A673 (cell line): Measurements from ENCODE around the gene DNAJC10. TPM values are rescaled to one million over a fixed set of nuclear protein-coding genes. Genes with fewer than 3 reads are reported as not detected.
A peak's percentile ranks its signal among the peaks of the same experiment; 100 is the strongest.

Experiments
- BruUV-seq: library from RNA; stranded (reverse); fragments of 400-500 nt; replicated peaks from 2 replicates; lab custom pipeline; 2021; lab: Mats Ljungman, UMichigan
- CTCF ChIA-PET: fragments of 300-600 bp; sonication (Branson Sonifier 250); formaldehyde crosslinking; loops from one replicate; lab custom pipeline; 2022; ENCODE audit warnings: antibody characterized with exemption; lab: Charles Lee
- POLR2A ChIA-PET: fragments of 300-600 bp; sonication (Branson Sonifier 250); formaldehyde crosslinking; loops from one replicate; lab custom pipeline; 2022; ENCODE audit warnings: antibody characterized with exemption; ENCODE audit not compliant: low non-redundant PET; lab: Charles Lee
- DNase-seq: peaks from one replicate; pipeline ENCODE4 v3.0.0-alpha.2; 2015; ENCODE audit warnings: low spot score
- H3K27ac ChIP-seq: fragments of 200-600 bp; sonication (generic); 2 replicates; pipeline ENCODE4 v1.5.1; 2016; ENCODE audit warnings: mixed run types, low read depth, mild to moderate bottlenecking, mixed read lengths, antibody characterized with exemption, low read length; ENCODE audit not compliant: poor library complexity, severe bottlenecking
- H3K27me3 ChIP-seq: fragments of 200-600 bp; sonication (generic); replicated peaks from 2 replicates; pipeline ENCODE4 v1.6.1; 2017; ENCODE audit warnings: mixed run types, low read depth, mild to moderate bottlenecking, mixed read lengths, antibody characterized with exemption, low read length; ENCODE audit not compliant: insufficient read depth, poor library complexity
- H3K36me3 ChIP-seq: fragments of 200-600 bp; sonication (generic); 2 replicates; pipeline ENCODE4 v1.6.1; 2016; ENCODE audit warnings: mixed run types, mild to moderate bottlenecking, mixed read lengths, antibody characterized with exemption, low read length; ENCODE audit not compliant: insufficient read depth, poor library complexity, severe bottlenecking
- H3K4me1 ChIP-seq: fragments of 200-600 bp; sonication (generic); 2 replicates; pipeline ENCODE4 v1.6.1; 2017; ENCODE audit warnings: mixed run types, mild to moderate bottlenecking, mixed read lengths, antibody characterized with exemption, low read length; ENCODE audit not compliant: insufficient read depth, poor library complexity, severe bottlenecking
- H3K4me3 ChIP-seq: fragments of 200-600 bp; sonication (generic); 2 replicates; pipeline ENCODE4 v1.5.1; 2016; ENCODE audit warnings: low read depth, mixed run types, mild to moderate bottlenecking, mixed read lengths, low read length; ENCODE audit not compliant: poor library complexity, severe bottlenecking
- H3K9me3 ChIP-seq: fragments of 200-600 bp; sonication (generic); 2 replicates; pipeline ENCODE4 v1.6.1; 2016; ENCODE audit warnings: mixed run types, low read depth, mild to moderate bottlenecking, mixed read lengths, antibody characterized with exemption, low read length; ENCODE audit not compliant: poor library complexity, severe bottlenecking
- EZH2 ChIP-seq: fragments of 200-600 bp; sonication (generic); IDR thresholded peaks from 2 replicates; pipeline ENCODE4 v1.6.1; 2017; ENCODE audit warnings: borderline replicate concordance, low read depth, mild to moderate bottlenecking, mixed read lengths, antibody characterized with exemption, low read length; ENCODE audit not compliant: poor library complexity, severe bottlenecking
- intact Hi-C: fragments of 100-400 bp; cut with micrococcal nuclease; formaldehyde crosslinking; loops from one replicate; pipeline ENCODE4 v1.10.0; 2022; ENCODE audit not compliant: unreplicated experiment
- total RNA-seq: library from RNA; stranded (reverse); gene quantifications from 2 replicates; pipeline ENCODE4 v1.2.3, GENCODE V29; 2021
- TF ChIP-seq, protein P1 (sequence below): fragments of 300-800, 200-600 bp; sonication (generic); conservative IDR thresholded peaks from 2 replicates; pipeline ENCODE4 v1.5.1; 2017; ENCODE audit warnings: low read depth, mild to moderate bottlenecking, antibody characterized with exemption, low read length, moderate library complexity, mixed read lengths

Gene DNAJC10
- total RNA-seq, 1 experiment from 2014 or later = 101 TPM

- DNase-seq = no peak
- TF ChIP-seq, protein P1, sequence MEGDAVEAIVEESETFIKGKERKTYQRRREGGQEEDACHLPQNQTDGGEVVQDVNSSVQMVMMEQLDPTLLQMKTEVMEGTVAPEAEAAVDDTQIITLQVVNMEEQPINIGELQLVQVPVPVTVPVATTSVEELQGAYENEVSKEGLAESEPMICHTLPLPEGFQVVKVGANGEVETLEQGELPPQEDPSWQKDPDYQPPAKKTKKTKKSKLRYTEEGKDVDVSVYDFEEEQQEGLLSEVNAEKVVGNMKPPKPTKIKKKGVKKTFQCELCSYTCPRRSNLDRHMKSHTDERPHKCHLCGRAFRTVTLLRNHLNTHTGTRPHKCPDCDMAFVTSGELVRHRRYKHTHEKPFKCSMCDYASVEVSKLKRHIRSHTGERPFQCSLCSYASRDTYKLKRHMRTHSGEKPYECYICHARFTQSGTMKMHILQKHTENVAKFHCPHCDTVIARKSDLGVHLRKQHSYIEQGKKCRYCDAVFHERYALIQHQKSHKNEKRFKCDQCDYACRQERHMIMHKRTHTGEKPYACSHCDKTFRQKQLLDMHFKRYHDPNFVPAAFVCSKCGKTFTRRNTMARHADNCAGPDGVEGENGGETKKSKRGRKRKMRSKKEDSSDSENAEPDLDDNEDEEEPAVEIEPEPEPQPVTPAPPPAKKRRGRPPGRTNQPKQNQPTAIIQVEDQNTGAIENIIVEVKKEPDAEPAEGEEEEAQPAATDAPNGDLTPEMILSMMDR = no peak
- TF ChIP-seq EZH2 = no peak
- no TSS peak for BruUV-seq
- H3K36me3 ChIP-seq = no peaks in the 10 kb centered on the region
- no peak overlapping the region for H3K4me3 ChIP-seq
- H3K4me1 ChIP-seq = peaks cover 30% of the 10 kb centered on the region
- CTCF ChIA-PET = no interaction called here
- H3K27me3 ChIP-seq = no peaks in the 10 kb centered on the region
- intact Hi-C loops = no loop called here
- POLR2A ChIA-PET = interaction anchor here (0.7 kb wide), 1 partner anchor 362 kb away, joined by 3 read pairs; no protein-coding TSS in a partner anchor
- H3K27ac ChIP-seq = no peak overlapping the region
- H3K9me3 ChIP-seq = no peaks in the 10 kb centered on the region
Measured at GRCh38 chr2:182814804-182815203, 98.7 kb downstream of the DNAJC10 start.

- POLR2A ChIA-PET = interaction anchor here (0.6 kb wide), 1 partner anchor 20 kb away, joined by 3 read pairs; no protein-coding TSS in a partner anchor
- Histone ChIP-seq H3K27me3 (no peaks in the 10 kb centered on the region), H3K9me3 (no peaks in the 10 kb centered on the region), H3K27ac (no peak overlapping the region), H3K4me3 (no peak overlapping the region), H3K4me1 (peaks cover 30% of the 10 kb centered on the region), H3K36me3 (no peaks in the 10 kb centered on the region)
- TF ChIP-seq EZH2 = no peak
- TF ChIP-seq, protein P1 = no peak
- intact Hi-C loops = no loop called here
- peak; percentile 52 for DNase-seq
- BruUV-seq = no TSS peak
- CTCF ChIA-PET = no interaction called here
Measured at GRCh38 chr2:182816866-182817265, 100.8 kb downstream of the DNAJC10 start.

DNA sequence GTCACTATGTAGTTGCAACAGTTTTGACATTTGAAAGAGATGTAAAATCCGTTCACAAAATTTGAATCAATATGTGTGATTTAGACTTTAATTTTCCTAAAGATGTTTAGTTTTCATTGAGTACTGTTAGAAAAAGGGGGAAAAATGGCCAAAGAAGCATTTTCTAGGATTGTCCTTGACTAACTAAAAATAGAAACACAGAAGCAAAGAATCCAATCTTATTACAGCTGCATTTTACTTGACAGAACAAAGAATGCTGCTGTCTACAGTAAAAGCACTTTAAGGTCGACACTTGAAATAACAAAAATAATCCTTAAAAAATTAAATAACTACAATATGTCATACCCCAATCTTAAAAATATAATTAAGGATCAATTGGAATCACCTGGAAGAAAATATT, 101.5 kb downstream of the DNAJC10 start:
- no peak for DNase-seq
- CTCF ChIA-PET = no interaction called here
- POLR2A ChIA-PET = no interaction called here
- Histone ChIP-seq H3K4me3 (no peak overlapping the region), H3K27me3 (no peaks in the 10 kb centered on the region), H3K9me3 (no peaks in the 10 kb centered on the region), H3K4me1 (peaks cover 30% of the 10 kb centered on the region), H3K36me3 (no peaks in the 10 kb centered on the region), H3K27ac (no peak overlapping the region)
- TF ChIP-seq, protein P1 = no peak
- TF ChIP-seq EZH2 = no peak
- intact Hi-C loops = no loop called here
- BruUV-seq = no TSS peak
